ENCODE measurements around the gene COPZ2.

DNA sequence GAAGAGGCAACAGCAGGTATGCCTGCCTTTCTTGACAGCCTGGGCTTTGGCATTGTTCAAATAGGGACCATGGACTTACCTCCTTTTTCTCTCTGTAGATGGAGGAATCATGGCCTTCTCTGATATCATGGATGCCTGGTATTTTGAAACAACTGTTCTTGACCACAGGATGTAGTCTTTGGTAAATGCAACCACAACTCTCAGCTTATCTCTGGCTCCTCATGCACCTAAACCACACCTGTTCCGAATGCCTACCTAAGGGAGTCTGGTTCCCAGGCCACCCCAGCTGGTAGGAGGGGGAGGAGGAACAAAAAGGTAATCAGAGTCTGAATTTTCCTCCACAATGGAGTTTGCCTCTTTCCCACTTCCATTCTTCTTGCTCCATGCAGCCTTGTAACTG lies 47.9 kb downstream of the COPZ2 start:
- TF ChIP-seq, protein P1, sequence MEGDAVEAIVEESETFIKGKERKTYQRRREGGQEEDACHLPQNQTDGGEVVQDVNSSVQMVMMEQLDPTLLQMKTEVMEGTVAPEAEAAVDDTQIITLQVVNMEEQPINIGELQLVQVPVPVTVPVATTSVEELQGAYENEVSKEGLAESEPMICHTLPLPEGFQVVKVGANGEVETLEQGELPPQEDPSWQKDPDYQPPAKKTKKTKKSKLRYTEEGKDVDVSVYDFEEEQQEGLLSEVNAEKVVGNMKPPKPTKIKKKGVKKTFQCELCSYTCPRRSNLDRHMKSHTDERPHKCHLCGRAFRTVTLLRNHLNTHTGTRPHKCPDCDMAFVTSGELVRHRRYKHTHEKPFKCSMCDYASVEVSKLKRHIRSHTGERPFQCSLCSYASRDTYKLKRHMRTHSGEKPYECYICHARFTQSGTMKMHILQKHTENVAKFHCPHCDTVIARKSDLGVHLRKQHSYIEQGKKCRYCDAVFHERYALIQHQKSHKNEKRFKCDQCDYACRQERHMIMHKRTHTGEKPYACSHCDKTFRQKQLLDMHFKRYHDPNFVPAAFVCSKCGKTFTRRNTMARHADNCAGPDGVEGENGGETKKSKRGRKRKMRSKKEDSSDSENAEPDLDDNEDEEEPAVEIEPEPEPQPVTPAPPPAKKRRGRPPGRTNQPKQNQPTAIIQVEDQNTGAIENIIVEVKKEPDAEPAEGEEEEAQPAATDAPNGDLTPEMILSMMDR (IDR thresholded peaks at IDR 0.05 in 8 of 11, conservative IDR thresholded peaks at IDR 0.05 in 3 of 11): no peak
- no peak for TF ChIP-seq POLR2A (IDR thresholded peaks at IDR 0.05)

Data from spleen (tissue), 7 donors.